GM21576 (cell line): ENCODE results near the gene NUP205.
"Not testable (repeated sequence)": the region's sequence is repeated elsewhere in the genome, so short reads cannot be mapped to it uniquely, and the experiment has no call there.

Experiments
- ATAC-seq: cut with Tn5 transposase; IDR thresholded peaks from one replicate; pipeline ENCODE4 v1.9.1; 2021; ENCODE audit warnings: mild to moderate bottlenecking, moderate library complexity; ENCODE audit not compliant: unreplicated experiment

NUP205 gene

DNA sequence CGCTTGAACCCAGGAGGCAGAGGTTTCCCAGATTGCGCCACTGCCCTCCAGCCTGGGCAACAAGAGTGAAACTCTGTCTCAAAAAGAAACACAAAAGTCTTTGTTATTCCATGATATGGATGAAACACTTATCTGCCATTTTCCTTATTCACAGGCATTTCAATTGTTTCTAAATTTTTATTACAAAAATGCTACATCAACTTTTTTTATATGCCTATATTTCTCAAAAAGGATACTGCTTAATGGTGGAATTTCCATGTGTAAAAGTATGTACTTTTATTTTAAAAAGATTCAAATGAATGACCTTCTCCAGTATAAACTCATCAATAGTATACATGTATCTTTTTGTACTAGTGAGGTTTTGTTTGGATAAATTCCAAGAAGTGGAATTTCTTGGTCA, 62.7 kb downstream of the NUP205 start:
- no peak for ATAC-seq

- ATAC-seq, result no peak
These were observed 63.5 kb downstream of the NUP205 start for GRCh38 chr7:135620980-135621850.

DNA sequence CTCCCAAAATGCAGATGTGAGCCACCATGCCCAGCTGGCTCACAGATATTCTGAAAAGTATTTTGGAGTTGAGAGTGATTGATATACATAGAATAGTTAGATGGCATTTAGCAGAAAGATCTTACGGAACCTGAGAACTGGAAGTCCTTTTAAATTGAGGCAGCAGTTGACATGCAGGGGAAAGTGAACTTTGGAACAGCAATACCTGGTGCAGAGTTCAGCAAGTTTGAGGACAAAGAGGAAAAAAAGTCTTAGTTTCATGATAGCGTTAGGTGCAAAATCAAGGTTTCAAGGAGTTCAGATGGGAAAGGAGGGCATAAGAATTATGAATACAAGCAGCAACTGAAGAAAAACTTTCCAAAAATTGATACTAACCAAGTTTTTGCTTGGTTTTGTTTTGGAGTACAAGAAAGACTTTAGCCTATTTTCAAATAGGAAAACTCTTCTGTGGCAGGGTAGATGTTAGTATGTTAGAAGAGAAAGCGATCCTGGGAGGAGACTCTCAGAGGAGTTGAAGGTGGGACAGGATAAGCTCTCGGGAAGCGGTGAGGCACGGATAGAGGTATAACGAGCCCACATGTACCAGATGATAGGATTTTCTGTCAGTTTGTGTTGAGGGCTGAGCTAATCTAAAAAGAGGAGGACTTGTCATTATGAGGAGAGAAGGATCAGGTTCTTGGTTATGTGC, 76.6 kb downstream of the NUP205 start:
- no peak for ATAC-seq

- ATAC-seq, result not testable (repeated sequence)
These were observed 82.0 kb downstream of the NUP205 start for GRCh38 chr7:135639690-135640089.

- no peak for ATAC-seq
These were observed 86.4 kb downstream of the NUP205 start for GRCh38 chr7:135644154-135644553.

- ATAC-seq, result no peak
These were observed 87.0 kb downstream of the NUP205 start for GRCh38 chr7:135644729-135645128.

DNA sequence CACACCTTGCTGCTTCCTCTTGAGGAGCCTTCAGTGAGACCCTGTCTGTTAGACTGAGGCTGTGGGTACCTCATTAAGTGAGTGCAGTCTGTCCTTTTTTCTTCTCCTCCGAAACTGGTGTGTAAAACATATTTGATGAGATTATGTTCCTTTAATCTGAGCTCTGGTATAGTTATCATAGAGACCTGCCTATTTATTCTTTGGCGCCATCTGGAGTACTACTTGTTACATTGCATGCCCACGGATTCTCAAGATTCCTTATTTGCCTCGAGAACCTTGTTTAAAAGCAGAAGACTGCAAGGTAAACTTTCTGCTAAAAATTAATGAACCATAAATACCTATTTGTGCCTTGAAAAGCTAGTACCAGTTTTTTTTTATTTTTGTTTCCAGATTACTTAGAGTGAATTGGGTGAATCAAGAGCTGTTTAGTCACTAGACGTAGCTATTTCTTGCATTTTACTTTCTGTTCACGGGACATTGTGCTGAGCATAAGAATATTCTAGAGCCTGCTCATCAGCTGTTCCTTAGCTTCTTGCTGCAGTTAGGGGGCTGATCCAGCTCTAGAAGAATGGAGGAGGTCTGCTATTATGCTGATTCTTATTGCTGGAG, 87.7 kb downstream of the NUP205 start:
- ATAC-seq, result peak; percentile 67

GRCh38 chr7:135647755-135648154, 90.0 kb downstream of the NUP205 start:
- no peak for ATAC-seq

- ATAC-seq, result no peak
These were observed 90.5 kb downstream of the NUP205 start for GRCh38 chr7:135648235-135648634.

DNA sequence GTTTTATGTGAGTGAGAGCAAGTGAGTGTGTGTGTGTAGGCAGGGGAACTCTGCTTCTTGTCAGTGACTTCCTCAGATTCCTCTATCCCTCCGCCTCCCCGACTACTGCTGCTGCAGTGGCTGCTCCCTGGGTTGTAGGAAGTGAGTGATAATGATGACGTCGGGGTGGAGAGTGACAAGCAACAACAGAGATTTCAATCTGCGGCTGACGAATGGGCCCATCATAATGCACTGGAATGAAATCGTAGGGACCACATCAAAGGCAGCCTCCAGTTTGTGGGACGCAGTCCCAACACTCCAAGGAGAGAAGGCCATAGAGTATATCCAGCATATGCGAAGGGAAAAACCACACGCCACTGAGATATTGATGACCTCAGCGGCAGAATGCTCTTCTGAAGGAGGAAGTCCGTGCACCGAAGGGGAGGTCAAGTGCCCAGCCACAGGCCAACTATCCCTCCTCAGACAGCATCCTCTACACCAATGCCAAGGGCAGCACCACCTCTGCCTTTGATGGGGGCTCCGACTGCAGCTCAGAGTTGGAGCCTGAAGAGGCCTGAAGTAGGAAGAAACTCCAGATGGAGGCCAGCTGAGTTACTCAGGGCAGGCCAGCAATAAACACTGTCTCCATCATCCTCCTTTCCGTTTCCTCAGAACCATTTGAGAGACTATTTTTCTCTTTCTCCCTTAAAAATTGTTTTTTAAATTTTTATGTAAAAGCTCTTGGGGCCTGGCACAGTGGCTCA, 93.3 kb downstream of the NUP205 start:
- ATAC-seq, result no peak

- no peak for ATAC-seq
These were observed 95.8 kb downstream of the NUP205 start for GRCh38 chr7:135653340-135654080.

DNA sequence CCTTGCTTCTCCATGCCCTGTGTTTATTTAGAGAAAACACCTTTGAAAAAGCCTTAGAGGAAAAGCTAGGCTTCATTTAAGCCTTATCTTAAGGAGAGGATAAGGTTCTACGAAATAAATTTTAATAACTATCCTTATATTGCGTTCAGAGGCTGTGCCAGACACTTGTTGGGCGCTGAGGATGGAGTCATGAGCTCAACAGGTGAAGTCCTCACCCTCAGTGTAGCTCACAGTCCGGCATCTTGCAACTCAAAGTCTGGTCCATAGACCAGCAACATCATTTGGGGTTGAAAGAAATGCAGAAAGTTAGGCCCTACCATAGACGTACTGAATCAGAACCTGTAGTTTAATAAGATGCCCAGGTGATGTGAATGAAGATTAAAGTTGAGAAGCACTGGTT, 100.8 kb downstream of the NUP205 start:
- ATAC-seq, result no peak

DNA sequence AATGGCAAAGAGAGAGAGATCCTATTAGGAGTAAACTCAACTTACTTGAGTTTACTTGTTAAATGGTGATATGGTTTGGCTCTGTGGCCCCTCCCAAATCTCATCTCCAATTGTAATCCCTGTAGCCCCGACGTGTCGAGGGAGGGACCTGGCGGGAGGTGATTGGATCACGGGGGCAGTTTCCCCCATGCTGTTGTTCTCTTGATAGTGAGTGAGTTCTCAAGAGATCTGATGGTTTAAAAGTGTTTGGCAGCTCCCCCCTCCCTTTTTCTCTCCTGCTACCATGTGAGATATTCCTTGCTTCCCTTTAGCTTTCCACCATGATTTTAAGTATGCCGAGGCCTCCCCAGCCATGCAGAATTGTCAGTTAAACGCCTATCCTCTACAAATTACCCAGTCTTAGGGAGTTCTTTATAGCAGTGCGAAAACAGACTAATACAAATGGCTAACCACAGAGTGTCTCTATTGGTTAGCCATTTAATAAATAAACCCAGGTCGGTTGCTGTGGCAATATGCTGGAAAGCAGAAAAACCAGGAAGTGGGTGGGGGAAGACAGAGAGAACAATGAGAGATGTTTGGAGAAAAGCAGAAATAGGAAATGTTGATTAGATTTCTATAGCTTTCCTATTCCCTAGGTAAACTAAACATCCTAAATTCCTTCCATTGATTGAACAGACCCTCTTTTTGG, 101.6 kb downstream of the NUP205 start:
- no peak for ATAC-seq

GRCh38 chr7:135661311-135662122, 103.8 kb downstream of the NUP205 start:
- ATAC-seq, result no peak

GRCh38 chr7:135662123-135662372, 104.3 kb downstream of the NUP205 start:
- no peak for ATAC-seq

GRCh38 chr7:135662373-135663114, 104.8 kb downstream of the NUP205 start, which contains the start of gene STMP1:
STMP1 (plus strand) TSS chr7:135662514.
- ATAC-seq, result peak; percentile 95

- ATAC-seq, result no peak
These were observed 106.4 kb downstream of the NUP205 start for GRCh38 chr7:135664046-135664589.

DNA sequence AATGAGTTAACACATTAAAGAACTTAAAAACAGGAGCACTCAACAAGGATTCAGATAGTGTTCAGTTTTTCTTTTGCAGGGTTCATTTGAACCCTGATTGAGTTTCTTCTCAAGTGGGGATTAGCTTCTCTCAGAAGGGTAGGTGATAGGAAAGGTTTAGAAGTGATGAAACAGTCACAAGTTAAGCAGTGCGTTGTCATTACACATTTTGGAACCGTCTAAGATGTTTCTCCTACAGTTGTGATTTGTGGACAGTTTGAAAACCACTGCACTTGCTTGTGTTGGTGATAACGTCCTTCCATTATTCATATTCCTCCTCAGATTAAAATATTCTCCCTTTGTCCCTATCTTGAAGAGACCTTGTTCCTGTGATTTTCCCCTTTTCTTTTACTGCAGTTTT, 107.3 kb downstream of the NUP205 start:
- ATAC-seq, result no peak
